ENCODE measurements around the gene RGL1.

RGL1 gene

DNA sequence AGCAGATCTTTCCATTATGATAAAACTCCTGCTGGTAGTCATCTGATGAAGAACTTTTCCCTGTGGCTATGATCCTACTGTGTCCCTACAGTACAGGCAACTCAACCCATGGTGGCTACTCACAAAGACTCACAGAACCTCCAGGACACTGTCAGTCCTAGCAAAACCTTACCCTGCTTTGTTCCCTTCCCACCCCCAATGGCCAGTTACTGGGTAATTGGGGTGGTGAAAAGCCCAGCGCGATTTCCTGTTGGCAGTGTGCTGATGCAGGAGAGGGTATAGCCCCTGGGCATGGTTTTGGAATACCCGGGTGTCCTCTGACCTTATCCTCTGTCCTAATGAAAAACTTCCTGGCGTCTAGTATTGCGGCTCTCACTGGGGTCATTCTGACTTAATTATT, 533 bp upstream of the RGL1 start:
- Histone ChIP-seq H3K4me2 (ENCODE audit: low read depth, low read length) (peak overlapping the region; percentile 80; the same call in 1 of the 2 replicates), H3K27me3 (replicated peaks; ENCODE audit: insufficient read depth, low read length) (no peaks in the 10 kb centered on the region), H3K27ac (ENCODE audit: low read length) (no peak overlapping the region), H3K79me2 (ENCODE audit: low read length) (peaks cover 34% of the 10 kb centered on the region), H3K4me3 (ENCODE audit: low read length) (0 out of 2 replicates have a peak overlapping the region, but pooled peaks have one; percentile 95), H4K20me1 (ENCODE audit: insufficient read depth, low read length) (no peaks in the 10 kb centered on the region), H3K36me3 (replicated peaks; ENCODE audit: insufficient read depth, low read length) (0 out of 2 replicates have a peak, but pooled peaks cover 3% of the 10 kb centered on the region), H3K9ac (ENCODE audit: low read length) (no peak overlapping the region), H3K4me1 (ENCODE audit: low read length) (peaks cover 34% of the 10 kb centered on the region), H3K9me2 (replicated peaks; ENCODE audit: insufficient read depth, low read length) (no peaks in the 10 kb centered on the region), H3F3A (ENCODE audit: insufficient read depth, low read length) (peaks cover 35% of the 10 kb centered on the region), H3K9me3 (replicated peaks; ENCODE audit: insufficient read depth, low read length) (no peaks in the 10 kb centered on the region), H2AFZ (ENCODE audit: low read length) (no peak overlapping the region)
- no peak for DNase-seq
- TF ChIP-seq EZH2phosphoT487 (IDR thresholded peaks at IDR 0.05; ENCODE audit: low read length) = no peak
- TF ChIP-seq, protein P1, sequence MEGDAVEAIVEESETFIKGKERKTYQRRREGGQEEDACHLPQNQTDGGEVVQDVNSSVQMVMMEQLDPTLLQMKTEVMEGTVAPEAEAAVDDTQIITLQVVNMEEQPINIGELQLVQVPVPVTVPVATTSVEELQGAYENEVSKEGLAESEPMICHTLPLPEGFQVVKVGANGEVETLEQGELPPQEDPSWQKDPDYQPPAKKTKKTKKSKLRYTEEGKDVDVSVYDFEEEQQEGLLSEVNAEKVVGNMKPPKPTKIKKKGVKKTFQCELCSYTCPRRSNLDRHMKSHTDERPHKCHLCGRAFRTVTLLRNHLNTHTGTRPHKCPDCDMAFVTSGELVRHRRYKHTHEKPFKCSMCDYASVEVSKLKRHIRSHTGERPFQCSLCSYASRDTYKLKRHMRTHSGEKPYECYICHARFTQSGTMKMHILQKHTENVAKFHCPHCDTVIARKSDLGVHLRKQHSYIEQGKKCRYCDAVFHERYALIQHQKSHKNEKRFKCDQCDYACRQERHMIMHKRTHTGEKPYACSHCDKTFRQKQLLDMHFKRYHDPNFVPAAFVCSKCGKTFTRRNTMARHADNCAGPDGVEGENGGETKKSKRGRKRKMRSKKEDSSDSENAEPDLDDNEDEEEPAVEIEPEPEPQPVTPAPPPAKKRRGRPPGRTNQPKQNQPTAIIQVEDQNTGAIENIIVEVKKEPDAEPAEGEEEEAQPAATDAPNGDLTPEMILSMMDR (IDR thresholded peaks at IDR 0.05; ENCODE audit: low read length) = no peak
- no peak for TF ChIP-seq EZH2 (optimal IDR thresholded peaks at IDR 0.05; ENCODE audit: low read depth, low read length)

DNA sequence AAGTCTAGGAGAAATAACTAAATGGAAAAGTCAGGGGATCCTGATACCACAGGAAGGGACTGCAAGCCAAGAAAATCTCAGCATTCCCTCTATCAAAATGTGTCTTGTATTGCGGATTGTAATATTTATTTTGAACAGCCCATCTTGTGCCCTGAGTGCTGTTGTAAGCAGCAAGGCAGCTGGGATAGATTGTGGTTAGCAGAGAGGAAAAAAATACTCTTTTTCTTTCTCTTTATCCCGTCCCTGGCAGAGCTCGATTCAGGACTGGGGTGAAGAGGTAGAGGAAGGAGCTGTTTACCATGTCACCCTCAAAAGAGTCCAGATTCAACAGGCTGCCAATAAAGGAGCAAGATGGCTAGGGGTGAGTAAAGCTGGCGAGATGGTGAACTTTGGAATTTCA, 1.2 kb downstream of the RGL1 start:
- Histone ChIP-seq H3K9me3 (replicated peaks; ENCODE audit: insufficient read depth, low read length) (no peaks in the 10 kb centered on the region), H3K27me3 (replicated peaks; ENCODE audit: insufficient read depth, low read length) (no peaks in the 10 kb centered on the region), H3F3A (ENCODE audit: insufficient read depth, low read length) (peaks cover 35% of the 10 kb centered on the region), H3K4me2 (ENCODE audit: low read depth, low read length) (peak overlapping the region; percentile 87), H3K27ac (ENCODE audit: low read length) (peak overlapping the region; percentile 21; the same call in 1 of the 2 replicates), H3K79me2 (ENCODE audit: low read length) (peaks cover 51% of the 10 kb centered on the region), H4K20me1 (ENCODE audit: insufficient read depth, low read length) (no peaks in the 10 kb centered on the region), H3K4me1 (ENCODE audit: low read length) (peaks cover 44% of the 10 kb centered on the region), H3K4me3 (ENCODE audit: low read length) (peak overlapping the region; percentile 95), H3K9ac (ENCODE audit: low read length) (peak overlapping the region; percentile 52), H2AFZ (ENCODE audit: low read length) (peak overlapping the region; percentile 18; the same call in 1 of the 2 replicates), H3K36me3 (replicated peaks; ENCODE audit: insufficient read depth, low read length) (0 out of 2 replicates have a peak, but pooled peaks cover 3% of the 10 kb centered on the region), H3K9me2 (replicated peaks; ENCODE audit: insufficient read depth, low read length) (no peaks in the 10 kb centered on the region)
- peak; percentile 30 for DNase-seq
- TF ChIP-seq EZH2phosphoT487 (IDR thresholded peaks at IDR 0.05; ENCODE audit: low read length) (no peak), EZH2 (optimal IDR thresholded peaks at IDR 0.05; ENCODE audit: low read depth, low read length) (no peak)
- TF ChIP-seq, protein P1 (IDR thresholded peaks at IDR 0.05; ENCODE audit: low read length) = no peak

DNA sequence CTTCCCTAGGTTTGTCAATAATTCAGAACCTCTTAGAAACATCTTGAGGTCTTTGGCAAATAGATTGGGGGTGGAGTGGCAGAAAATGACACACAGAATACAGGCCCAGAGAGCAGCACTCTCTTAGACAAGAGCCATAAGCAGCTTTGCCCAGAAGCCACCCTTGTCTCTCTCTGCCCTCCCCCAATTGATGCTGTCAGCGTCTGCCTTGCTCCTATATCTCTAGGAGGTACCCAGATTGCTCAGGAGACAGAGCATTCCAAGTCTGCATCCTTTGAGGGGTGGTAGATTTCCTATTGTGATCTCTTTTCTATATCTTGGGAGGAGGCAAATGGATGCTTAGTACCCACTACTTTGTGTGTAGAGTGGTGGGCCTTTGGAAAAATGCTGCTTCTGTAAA, 1.8 kb downstream of the RGL1 start:
- DNase-seq = peak; percentile 24
- Histone ChIP-seq H3K27ac (ENCODE audit: low read length) (peak overlapping the region; percentile 41; the same call in 1 of the 2 replicates), H3K79me2 (ENCODE audit: low read length) (peaks cover 57% of the 10 kb centered on the region), H3K9ac (ENCODE audit: low read length) (peak overlapping the region; percentile 52; the same call in 1 of the 2 replicates), H3K36me3 (replicated peaks; ENCODE audit: insufficient read depth, low read length) (0 out of 2 replicates have a peak, but pooled peaks cover 3% of the 10 kb centered on the region), H4K20me1 (ENCODE audit: insufficient read depth, low read length) (no peaks in the 10 kb centered on the region), H3F3A (ENCODE audit: insufficient read depth, low read length) (peaks cover 35% of the 10 kb centered on the region), H3K4me2 (ENCODE audit: low read depth, low read length) (peak overlapping the region; percentile 87), H2AFZ (ENCODE audit: low read length) (no peak overlapping the region), H3K4me3 (ENCODE audit: low read length) (peak overlapping the region; percentile 95), H3K9me2 (replicated peaks; ENCODE audit: insufficient read depth, low read length) (no peaks in the 10 kb centered on the region), H3K9me3 (replicated peaks; ENCODE audit: insufficient read depth, low read length) (no peaks in the 10 kb centered on the region), H3K27me3 (replicated peaks; ENCODE audit: insufficient read depth, low read length) (no peaks in the 10 kb centered on the region), H3K4me1 (ENCODE audit: low read length) (peaks cover 44% of the 10 kb centered on the region)
- TF ChIP-seq EZH2phosphoT487 (IDR thresholded peaks at IDR 0.05; ENCODE audit: low read length) (no peak), EZH2 (optimal IDR thresholded peaks at IDR 0.05; ENCODE audit: low read depth, low read length) (no peak)
- TF ChIP-seq, protein P1 (IDR thresholded peaks at IDR 0.05; ENCODE audit: low read length) = no peak

All from MM.1S (cell line).